DMS153 treated with DMSO at 0.1 percent for 48 hours (cell line): ENCODE results near the gene SHISA4.
"Not testable (repeated sequence)": the region's sequence is repeated elsewhere in the genome, so short reads cannot be mapped to it uniquely, and the experiment has no call there.

Source experiments
- DNase-seq: peaks from one replicate; lab custom pipeline; 2025; ENCODE audit not compliant: unreplicated experiment; lab: John Stamatoyannopoulos, UW

SHISA4 gene

DNA sequence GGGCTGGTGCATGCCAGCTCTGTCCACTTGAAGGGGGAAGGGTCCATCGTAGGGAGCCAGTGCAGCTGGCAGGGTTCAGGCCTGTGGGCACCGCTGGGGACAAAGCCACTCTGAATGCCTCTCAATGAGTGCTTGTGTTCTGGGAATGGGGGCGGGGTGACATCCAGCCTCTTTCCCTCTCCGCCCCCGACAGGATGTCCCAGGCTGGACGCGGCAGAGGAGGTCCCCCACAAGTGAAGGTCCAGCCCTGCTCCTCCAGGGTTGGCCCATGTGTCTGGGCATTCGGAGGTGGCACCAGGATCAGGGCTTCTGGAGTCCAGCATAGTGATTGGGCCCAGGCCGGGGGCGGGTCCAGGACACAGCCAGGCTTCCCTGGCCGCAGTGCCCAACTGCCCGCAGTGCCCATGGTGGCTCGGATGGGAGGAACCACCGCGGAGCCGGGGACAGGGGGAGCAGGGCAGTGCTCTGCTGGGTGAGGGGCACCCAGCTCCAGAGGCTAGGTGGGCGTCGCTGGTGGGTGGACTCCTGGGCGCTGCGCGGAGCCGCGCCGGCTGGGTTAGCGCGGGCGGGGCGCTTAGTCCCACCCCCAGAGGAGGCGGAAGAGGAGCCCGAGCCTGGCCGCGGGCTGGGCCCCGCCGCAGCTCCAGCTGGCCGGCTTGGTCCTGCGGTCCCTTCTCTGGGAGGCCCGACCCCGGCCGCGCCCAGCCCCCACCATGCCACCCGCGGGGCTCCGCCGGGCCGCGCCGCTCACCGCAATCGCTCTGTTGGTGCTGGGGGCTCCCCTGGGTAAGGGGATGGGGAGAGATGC, at the start of gene SHISA4:
SHISA4 (plus strand) TSS at position 617 of the 808 bp plus-strand sequence; CDS start at position 714, 97 bp downstream.
- peak; percentile 16 for DNase-seq

DNA sequence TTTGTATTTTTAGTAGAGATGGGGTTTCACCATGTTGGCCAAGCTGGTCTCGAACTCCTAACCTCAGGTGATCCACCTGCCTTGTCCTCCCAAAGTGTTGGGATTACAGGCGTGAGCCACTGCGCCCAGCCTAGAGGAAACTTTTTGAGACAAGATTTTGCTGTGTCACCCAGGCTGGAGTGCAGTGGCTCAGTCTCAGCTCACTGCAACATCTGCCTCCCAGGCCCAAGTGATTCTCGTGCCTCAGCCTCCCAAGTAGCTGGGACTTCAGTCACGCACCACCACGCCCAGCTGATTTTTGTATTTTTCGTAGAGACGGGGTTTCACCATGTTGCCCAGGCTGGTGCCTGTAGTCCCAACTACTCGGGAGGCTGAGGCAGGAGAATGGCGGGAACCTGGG, 49.6 kb upstream of the SHISA4 start:
- DNase-seq = not testable (repeated sequence)

DNA sequence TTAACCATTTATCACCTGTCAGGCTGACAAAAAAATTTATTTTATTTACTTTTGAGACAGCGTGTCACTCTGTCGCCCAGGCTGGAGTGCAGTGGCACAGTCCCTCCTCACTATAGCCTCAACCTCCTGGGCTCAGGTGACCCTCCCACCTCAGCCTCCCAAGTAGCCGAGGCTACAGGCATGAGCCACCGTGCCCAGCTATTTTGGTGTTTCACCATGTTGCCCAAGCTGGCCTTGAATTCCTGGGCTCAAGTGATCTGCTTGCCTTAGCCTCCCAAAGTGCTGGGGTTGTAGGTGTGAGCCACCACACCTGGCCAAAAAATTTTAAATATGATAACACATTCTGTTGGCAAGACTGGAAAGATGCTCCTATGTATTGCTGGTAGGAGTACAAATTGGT, 48.6 kb upstream of the SHISA4 start:
- DNase-seq = no peak

- DNase-seq = no peak
Measured at GRCh38 chr1:201840490-201840889, 48.2 kb upstream of the SHISA4 start.

- no peak for DNase-seq
Measured at GRCh38 chr1:201841265-201841912, 47.3 kb upstream of the SHISA4 start.

DNA sequence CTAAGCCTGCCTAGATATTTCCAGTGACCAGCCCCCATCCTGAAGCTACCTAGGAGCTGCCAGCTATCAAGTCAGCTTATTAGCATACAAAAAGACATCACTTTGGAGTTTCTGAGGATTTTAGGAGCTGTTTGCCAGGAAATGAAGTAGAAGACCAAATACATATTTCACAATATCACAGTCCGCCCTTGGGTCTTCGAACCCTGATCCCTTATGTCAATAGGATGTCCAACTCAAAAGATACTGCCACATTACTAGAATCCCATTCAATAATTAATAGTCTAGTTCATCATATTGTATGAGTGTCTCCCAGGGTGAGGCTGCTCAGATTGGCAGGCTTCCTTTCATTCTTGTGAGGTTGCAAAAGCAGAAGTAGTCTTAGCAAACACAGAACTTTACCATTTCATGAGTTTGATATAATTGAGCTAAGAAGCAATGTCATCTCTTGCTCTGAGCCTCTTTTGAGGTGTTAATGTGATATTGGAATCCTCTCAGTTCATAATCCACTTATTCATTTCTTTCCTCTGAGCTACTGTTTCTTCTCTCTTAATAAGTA, 46.1 kb upstream of the SHISA4 start:
- no peak for DNase-seq

- no peak for DNase-seq
Measured at GRCh38 chr1:201845331-201846083, 43.2 kb upstream of the SHISA4 start.

DNA sequence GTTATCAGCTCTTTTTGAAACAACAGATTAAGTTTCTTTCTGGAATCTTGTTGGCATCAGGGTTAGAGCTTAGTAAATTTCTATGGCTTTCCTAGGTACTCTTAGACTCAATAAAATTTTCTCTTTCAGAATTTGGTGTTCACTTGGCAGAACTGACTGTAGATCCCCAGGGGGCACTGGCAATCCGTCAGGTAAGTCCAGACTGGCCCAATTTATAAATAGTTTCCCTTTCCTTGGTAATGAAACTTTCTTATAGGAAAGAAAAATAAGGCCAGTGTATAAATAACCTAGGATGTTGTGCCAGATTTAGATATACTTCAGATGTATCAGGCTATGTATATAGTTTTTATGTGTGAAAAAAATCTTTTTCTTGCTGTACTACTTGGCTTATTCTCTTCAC, 41.5 kb upstream of the SHISA4 start:
- DNase-seq = no peak

DNA sequence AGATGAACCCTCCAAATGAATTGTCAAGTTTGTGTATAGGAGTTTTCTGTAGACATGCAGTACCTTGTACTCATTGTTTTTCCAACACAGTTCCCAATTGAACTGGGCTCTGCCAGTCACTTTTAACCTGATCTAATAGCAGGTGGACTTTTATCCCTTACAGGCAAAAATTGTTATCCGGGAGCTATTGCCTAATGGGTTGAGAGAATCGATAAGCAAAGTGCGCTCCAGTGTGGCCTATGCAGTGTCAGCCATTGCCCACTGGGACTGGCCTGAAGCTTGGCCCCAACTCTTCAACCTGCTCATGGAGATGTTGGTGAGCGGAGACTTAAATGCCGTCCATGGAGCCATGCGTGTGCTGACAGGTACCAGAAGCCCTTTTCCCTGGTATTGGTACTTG, 40.5 kb upstream of the SHISA4 start:
- DNase-seq = no peak

GRCh38 chr1:201849372-201850052, 39.2 kb upstream of the SHISA4 start:
- no peak for DNase-seq

- no peak for DNase-seq
Measured at GRCh38 chr1:201850053-201850397, 38.7 kb upstream of the SHISA4 start.

- no peak for DNase-seq
Measured at GRCh38 chr1:201851949-201852348, 36.7 kb upstream of the SHISA4 start.

GRCh38 chr1:201856722-201857121, 32.0 kb upstream of the SHISA4 start:
- not testable (repeated sequence) for DNase-seq

DNA sequence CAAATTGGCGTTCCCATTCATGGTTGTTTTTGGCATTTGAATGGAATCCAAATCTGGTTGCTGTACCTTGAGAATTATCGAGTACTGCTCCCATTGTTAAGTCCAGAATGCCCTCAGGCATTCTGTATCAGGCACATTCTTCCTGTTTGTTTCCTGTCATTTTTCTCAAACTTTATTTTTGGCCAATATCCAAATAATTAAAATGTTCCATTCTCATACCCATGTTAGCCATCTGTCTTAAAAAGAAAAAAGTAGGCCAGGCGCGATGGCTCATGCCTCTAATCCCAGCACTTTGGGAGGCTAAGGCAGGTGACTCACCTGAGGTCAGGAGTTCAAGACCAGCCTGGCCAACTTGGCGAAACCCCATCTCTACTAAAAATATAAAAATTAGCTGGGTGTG, 29.3 kb upstream of the SHISA4 start:
- no peak for DNase-seq

DNA sequence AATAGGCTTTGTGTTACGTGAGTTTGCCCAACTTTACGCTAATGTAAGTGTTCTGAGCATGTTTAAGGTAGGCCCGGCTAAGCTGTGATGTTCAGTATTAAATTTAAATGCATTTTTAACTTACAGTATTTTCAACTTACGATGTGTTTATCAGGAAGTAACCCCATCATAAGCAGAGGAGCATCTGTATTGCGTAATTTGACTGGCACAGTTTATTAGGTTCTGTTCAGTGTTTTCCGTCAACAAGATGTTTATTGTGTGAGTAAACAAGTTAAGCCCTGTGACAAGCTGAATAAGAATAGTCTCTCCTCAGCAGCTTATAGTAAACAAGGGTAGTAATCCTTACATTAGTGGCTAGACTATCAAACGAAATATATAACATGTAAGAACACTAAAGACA, 27.2 kb upstream of the SHISA4 start:
- no peak for DNase-seq

DNA sequence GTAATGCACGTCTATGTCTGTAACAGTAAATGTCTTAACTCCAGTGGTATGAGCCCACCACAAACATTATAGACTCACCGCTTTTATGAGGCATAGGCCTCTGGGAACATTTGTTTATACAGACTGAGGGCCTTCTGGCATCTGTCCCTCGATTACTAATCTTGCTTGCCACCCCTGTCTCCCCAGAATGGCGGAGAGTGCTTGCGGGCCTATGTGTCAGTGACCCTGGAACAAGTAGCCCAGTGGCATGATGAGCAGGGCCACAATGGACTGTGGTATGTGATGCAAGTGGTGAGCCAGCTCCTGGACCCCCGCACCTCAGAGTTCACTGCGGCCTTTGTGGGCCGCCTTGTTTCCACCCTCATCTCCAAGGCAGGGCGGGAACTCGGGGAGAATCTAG, 18.3 kb upstream of the SHISA4 start:
- DNase-seq = no peak

GRCh38 chr1:201874672-201875071, 14.0 kb upstream of the SHISA4 start:
- no peak for DNase-seq

DNA sequence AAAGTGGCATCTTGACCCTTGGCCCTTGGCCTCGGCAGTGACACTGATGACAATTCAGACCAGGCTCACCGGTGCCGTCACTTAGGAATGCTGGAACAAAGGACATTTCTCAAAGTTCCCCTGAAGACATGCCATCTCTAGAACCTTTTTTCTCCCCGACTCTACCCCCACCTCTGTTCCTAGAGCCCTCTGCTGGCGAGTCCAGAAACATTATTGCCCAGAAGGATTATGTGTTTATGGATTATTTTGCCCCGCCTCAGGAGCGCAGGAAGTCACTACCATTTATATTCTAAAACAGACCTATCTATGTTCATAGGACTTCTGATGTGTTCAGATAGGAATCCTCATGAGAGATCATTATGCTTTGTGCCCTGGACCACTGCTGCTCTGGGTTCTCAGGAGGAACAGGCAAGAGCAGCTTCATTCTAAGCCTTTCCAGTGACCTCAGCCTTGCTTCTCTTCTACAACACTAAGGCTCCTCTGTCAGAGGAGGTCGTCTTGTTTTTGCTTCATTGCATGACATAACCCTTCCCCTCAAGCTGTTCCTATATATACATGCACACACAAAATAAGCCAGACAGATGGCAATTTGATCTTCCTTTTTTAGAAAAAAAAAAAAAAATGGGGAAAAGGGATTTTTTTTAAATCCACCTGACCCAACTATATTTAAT, 12.4 kb upstream of the SHISA4 start:
- no peak for DNase-seq

GRCh38 chr1:201877877-201878401, 10.8 kb upstream of the SHISA4 start:
- peak; percentile 13 for DNase-seq

- no peak for DNase-seq
Measured at GRCh38 chr1:201880928-201881571, 7.6 kb upstream of the SHISA4 start.
